Mesenchymal stem cell (in vitro differentiated cells and primary cell): ENCODE results near the gene RNF31.

ENCODE experiments used
- DNase-seq: peaks from one replicate; pipeline ENCODE4 v3.0.0-alpha.2; 2013
- H2AFZ ChIP-seq: one replicate; pipeline ENCODE4 v1.6.1; 2013; ENCODE audit warnings: low read depth, mild to moderate bottlenecking, control low read depth, inconsistent platforms, low read length, moderate library complexity
- H2AK5ac ChIP-seq: 2 replicates; pipeline ENCODE4 v1.6.1; 2013; ENCODE audit warnings: low read length, moderate library complexity, mild to moderate bottlenecking, inconsistent platforms; ENCODE audit not compliant: severe bottlenecking
- H2BK120ac ChIP-seq: one replicate; pipeline ENCODE4 v1.6.1; 2013; ENCODE audit warnings: low read depth, mild to moderate bottlenecking, inconsistent platforms, low read length, moderate library complexity
- H2BK12ac ChIP-seq, 2 experiments: one replicate each; pipeline ENCODE4 v1.6.1; 2013; ENCODE audit warnings: inconsistent platforms in 2 of 2, low read length in 2 of 2, mild to moderate bottlenecking in 2 of 2, moderate library complexity in 2 of 2, control low read depth in 1 of 2
- H2BK15ac ChIP-seq: one replicate; pipeline ENCODE4 v1.6.1; 2013; ENCODE audit warnings: mild to moderate bottlenecking, low read depth, inconsistent platforms; ENCODE audit not compliant: poor library complexity, severe bottlenecking
- H2BK5ac ChIP-seq: 2 replicates; pipeline ENCODE4 v1.6.1; 2013; ENCODE audit warnings: low read depth, mild to moderate bottlenecking, low read length, control low read depth, inconsistent platforms; ENCODE audit not compliant: poor library complexity, severe bottlenecking
- H3K14ac ChIP-seq, 2 experiments: one replicate each; pipeline ENCODE4 v1.6.1; 2013; ENCODE audit warnings: inconsistent platforms in 2 of 2, low read length in 2 of 2, control low read depth in 1 of 2, mild to moderate bottlenecking in 1 of 2, moderate library complexity in 1 of 2
- H3K18ac ChIP-seq, 2 experiments: one replicate each; pipeline ENCODE4 v1.6.1; 2013; ENCODE audit warnings: inconsistent platforms in 2 of 2, low read length in 2 of 2, control low read depth in 1 of 2, low read depth in 1 of 2, mild to moderate bottlenecking in 1 of 2
- H3K23ac ChIP-seq, 2 experiments: one replicate each; pipeline ENCODE4 v1.6.1; 2013; ENCODE audit warnings: inconsistent platforms in 2 of 2, low read length in 2 of 2, mild to moderate bottlenecking in 2 of 2, moderate library complexity in 2 of 2, control low read depth in 1 of 2
- H3K27ac ChIP-seq: 2 replicates; pipeline ENCODE4 v1.5.1; 2013; ENCODE audit warnings: mild to moderate bottlenecking, moderate library complexity, low read length, control low read depth, inconsistent platforms; ENCODE audit not compliant: poor library complexity, severe bottlenecking
- H3K27me3 ChIP-seq, 2 experiments: 2 replicates each; pipeline versions ENCODE4 v1.6.1 to v1.7.0; 2013; ENCODE audit warnings: low read length in 2 of 2, mild to moderate bottlenecking in 2 of 2, moderate library complexity in 2 of 2, control low read depth in 1 of 2, inconsistent platforms in 1 of 2; ENCODE audit not compliant: control insufficient read depth in 1 of 2, insufficient read depth in 1 of 2
- H3K36me3 ChIP-seq, 2 experiments: 2 replicates each; pipeline versions ENCODE4 v1.6.1 to v1.7.0; 2013; ENCODE audit warnings: low read length in 2 of 2, control low read depth in 1 of 2, inconsistent platforms in 1 of 2, low read depth in 1 of 2, mild to moderate bottlenecking in 1 of 2; ENCODE audit not compliant: insufficient read depth in 2 of 2, control insufficient read depth in 1 of 2
- H3K4ac ChIP-seq, 2 experiments: one replicate each; pipeline ENCODE4 v1.6.1; 2013; ENCODE audit warnings: inconsistent platforms in 2 of 2, low read length in 2 of 2, mild to moderate bottlenecking in 2 of 2, moderate library complexity in 2 of 2, control low read depth in 1 of 2, low read depth in 1 of 2
- H3K4me1 ChIP-seq: 2 replicates; pipeline ENCODE4 v1.6.1; 2013; ENCODE audit warnings: low read depth, low read length, control low read depth; ENCODE audit not compliant: control insufficient read depth, insufficient read depth
- H3K4me2 ChIP-seq: 2 replicates; pipeline ENCODE4 v1.6.1; 2013; ENCODE audit warnings: low read length, mild to moderate bottlenecking, inconsistent platforms; ENCODE audit not compliant: poor library complexity, severe bottlenecking
- H3K4me3 ChIP-seq, 2 experiments: 2 replicates each; pipeline versions ENCODE4 v1.5.1 to v1.7.0; 2013; ENCODE audit warnings: low read length in 2 of 2, mild to moderate bottlenecking in 2 of 2, control low read depth in 1 of 2, low read depth in 1 of 2; ENCODE audit not compliant: insufficient read depth in 1 of 2
- H3K79me1 ChIP-seq: replicated peaks from 2 replicates; pipeline ENCODE4 v1.6.1; 2013; ENCODE audit warnings: mild to moderate bottlenecking, control low read depth, low read length, inconsistent platforms; ENCODE audit not compliant: poor library complexity, severe bottlenecking
- H3K9ac ChIP-seq: 2 replicates; pipeline ENCODE4 v1.7.0; 2013; ENCODE audit warnings: mild to moderate bottlenecking, low read length, moderate library complexity
- H3K9me3 ChIP-seq: 2 replicates; pipeline ENCODE4 v1.7.0; 2013; ENCODE audit warnings: mild to moderate bottlenecking, low read length; ENCODE audit not compliant: control insufficient read depth
- H4K8ac ChIP-seq: one replicate; pipeline ENCODE4 v1.6.1; 2013; ENCODE audit warnings: inconsistent platforms, mild to moderate bottlenecking, low read length, moderate library complexity
- H4K91ac ChIP-seq: one replicate; pipeline ENCODE4 v1.6.1; 2013; ENCODE audit warnings: mild to moderate bottlenecking, low read length, inconsistent platforms
- WGBS: methylation state at CpG from one replicate; pipeline ENCODE4 v1.1.7; 2013; ENCODE audit warnings: mixed read lengths; 5-methylcytosine and 5-hydroxymethylcytosine counted together

The RNF31 gene

DNA sequence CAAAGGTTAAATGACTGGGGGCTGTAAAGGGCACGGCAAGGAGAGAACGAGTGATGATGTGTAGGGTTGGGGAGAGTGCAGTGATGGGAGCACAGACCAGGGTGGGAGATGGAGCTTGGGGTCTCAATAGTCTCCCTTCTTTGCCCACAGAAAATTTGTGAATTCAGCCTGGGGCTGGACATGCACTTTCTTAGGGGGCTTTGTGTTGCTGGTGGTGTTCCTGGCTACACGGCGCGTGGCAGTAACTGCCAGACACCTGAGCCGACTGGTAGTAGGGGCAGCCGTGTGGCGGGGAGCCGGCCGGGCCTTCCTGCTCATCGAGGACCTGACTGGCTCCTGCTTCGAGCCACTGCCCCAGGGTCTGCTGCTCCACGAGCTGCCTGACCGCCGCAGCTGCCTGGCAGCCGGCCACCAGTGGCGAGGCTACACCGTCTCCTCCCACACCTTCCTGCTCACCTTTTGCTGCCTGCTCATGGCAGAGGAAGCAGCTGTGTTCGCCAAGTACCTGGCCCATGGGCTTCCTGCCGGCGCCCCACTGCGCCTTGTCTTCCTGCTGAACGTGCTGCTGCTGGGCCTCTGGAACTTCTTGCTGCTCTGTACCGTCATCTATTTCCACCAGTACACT is 15.1 kb upstream of the RNF31 start:
- H3K4ac ChIP-seq: no peak overlapping the region
- no peak overlapping the region for H2BK15ac ChIP-seq
- H2BK120ac ChIP-seq: no peak overlapping the region
- H3K4me1 ChIP-seq: peaks cover 11% of the 10 kb centered on the region
- H2AK5ac ChIP-seq: no peak overlapping the region
- H3K36me3 ChIP-seq: peaks cover under 1 to 12% of the 10 kb centered on the region in 2 experiments
- no peak overlapping the region for H3K4me2 ChIP-seq
- no peak overlapping the region for H4K91ac ChIP-seq
- H3K4me3 ChIP-seq: no peak overlapping the region
- H4K8ac ChIP-seq: peak overlapping the region; percentile 36
- no peak overlapping the region for H2BK5ac ChIP-seq
- H3K79me1 ChIP-seq: peaks cover 9% of the 10 kb centered on the region
- no peak overlapping the region for H2BK12ac ChIP-seq
- no peak overlapping the region for H3K23ac ChIP-seq
- H3K9me3 ChIP-seq: no peaks in the 10 kb centered on the region
- H3K18ac ChIP-seq: no peak overlapping the region
- H3K14ac ChIP-seq: no peak overlapping the region
- WGBS: 88% methylated on average over 24 of the region's 24 CpGs
- H3K9ac ChIP-seq: no peak overlapping the region
- no peak overlapping the region for H2AFZ ChIP-seq
- no peak for DNase-seq
- no peaks in the 10 kb centered on the region for H3K27me3 ChIP-seq
- no peak overlapping the region for H3K27ac ChIP-seq

DNA sequence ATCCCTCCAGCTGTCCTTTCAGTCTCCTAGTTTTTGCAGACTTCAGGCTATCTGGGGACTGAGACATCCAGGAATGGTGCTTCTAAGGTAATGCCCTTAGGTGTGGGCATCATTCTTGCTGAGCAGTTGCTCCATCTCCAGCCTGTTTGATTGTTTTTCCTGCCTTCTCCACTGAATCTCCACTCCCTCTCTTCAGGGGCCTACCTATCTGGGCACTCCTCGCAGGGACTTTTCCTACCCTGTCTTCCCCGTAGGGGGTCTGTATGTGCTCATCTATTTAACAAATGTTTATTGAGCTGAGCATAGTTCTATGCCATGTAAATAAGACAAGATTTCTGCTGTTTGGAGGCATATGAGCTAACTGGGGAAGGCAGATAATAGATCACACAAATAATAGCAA is 14.3 kb upstream of the RNF31 start:
- peaks cover 8 to 18% of the 10 kb centered on the region in 2 experiments for H3K36me3 ChIP-seq
- H2BK12ac ChIP-seq: no peak overlapping the region
- no peak overlapping the region for H3K4me2 ChIP-seq
- no peak overlapping the region for H3K23ac ChIP-seq
- DNase-seq: no peak
- H2AFZ ChIP-seq: no peak overlapping the region
- H3K27ac ChIP-seq: no peak overlapping the region
- H2BK15ac ChIP-seq: no peak overlapping the region
- WGBS: 100% methylated on average over 1 of the region's 2 CpGs
- no peak overlapping the region for H3K4me3 ChIP-seq
- no peak overlapping the region for H4K91ac ChIP-seq
- H3K27me3 ChIP-seq: no peaks in the 10 kb centered on the region
- no peak overlapping the region for H3K14ac ChIP-seq
- no peak overlapping the region for H4K8ac ChIP-seq
- H3K9me3 ChIP-seq: no peaks in the 10 kb centered on the region
- H3K4ac ChIP-seq: no peak overlapping the region
- H3K79me1 ChIP-seq: peaks cover 13% of the 10 kb centered on the region
- no peak overlapping the region for H2AK5ac ChIP-seq
- no peak overlapping the region for H3K9ac ChIP-seq
- H2BK5ac ChIP-seq: no peak overlapping the region
- no peak overlapping the region for H3K18ac ChIP-seq
- H2BK120ac ChIP-seq: no peak overlapping the region
- peaks cover 13% of the 10 kb centered on the region for H3K4me1 ChIP-seq

DNA sequence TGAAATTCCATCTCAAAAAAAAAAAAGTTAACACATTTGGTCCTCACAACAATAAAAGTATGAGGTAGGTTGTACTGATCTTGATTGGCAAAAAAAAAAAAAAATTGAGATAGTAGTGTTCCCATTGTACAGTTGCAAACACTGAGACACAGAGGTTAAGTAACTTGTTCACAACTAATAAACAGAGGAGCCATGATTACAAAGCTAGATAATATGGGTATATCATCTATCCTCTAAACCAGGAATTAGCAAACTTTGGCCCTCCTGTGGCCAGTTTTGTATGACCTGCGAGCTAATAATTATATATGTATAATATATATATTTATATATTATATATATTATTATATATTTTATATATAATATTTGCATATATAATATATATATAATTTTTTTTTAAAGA is 13.6 kb upstream of the RNF31 start:
- Histone ChIP-seq H2AK5ac (no peak overlapping the region), H3K4me2 (no peak overlapping the region), H2BK120ac (no peak overlapping the region), H3K79me1 (peaks cover 18% of the 10 kb centered on the region), H3K27me3 (no peaks in the 10 kb centered on the region), H4K8ac (no peak overlapping the region), H3K23ac (no peak overlapping the region), H3K14ac (no peak overlapping the region), H2BK5ac (no peak overlapping the region), H3K4ac (no peak overlapping the region), H2BK15ac (no peak overlapping the region), H2AFZ (no peak overlapping the region), H3K4me3 (no peak overlapping the region), H3K27ac (no peak overlapping the region), H3K36me3 (peaks cover 16 to 25% of the 10 kb centered on the region in 2 experiments), H3K4me1 (peaks cover 13% of the 10 kb centered on the region), H3K18ac (no peak overlapping the region), H4K91ac (no peak overlapping the region), H3K9me3 (no peaks in the 10 kb centered on the region), H2BK12ac (no peak overlapping the region), H3K9ac (no peak overlapping the region)
- no peak for DNase-seq
- WGBS: no CpG with 5 or more reads among the region's 1 CpG

DNA sequence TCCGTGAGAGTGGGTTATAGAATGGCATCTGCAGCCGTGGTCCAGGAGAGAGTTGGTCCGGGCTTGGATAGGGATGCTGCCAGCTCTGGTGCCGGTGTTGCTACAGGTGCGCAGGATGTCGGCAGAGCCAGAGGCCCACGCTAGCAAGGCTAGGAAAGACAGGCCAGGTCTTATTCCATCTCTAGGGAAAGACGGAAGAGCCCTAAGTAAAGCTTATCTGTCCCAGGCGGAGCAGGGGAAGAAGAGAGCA is 11.8 kb upstream of the RNF31 start:
- no peak overlapping the region for H2BK120ac ChIP-seq
- H3K79me1 ChIP-seq: peaks cover 26% of the 10 kb centered on the region
- H3K4ac ChIP-seq: no peak overlapping the region
- H2BK5ac ChIP-seq: no peak overlapping the region
- peak overlapping the region; percentile 4 for H3K27ac ChIP-seq
- no peak overlapping the region for H2AK5ac ChIP-seq
- no peak overlapping the region for H3K14ac ChIP-seq
- H2BK12ac ChIP-seq: peak overlapping the region in 1 of 2 experiments; percentile 81
- peak overlapping the region; percentile 38 to 46 for H3K18ac ChIP-seq
- peak overlapping the region; percentile 81 to 91 for H3K4me3 ChIP-seq
- peak overlapping the region; percentile 68 for H3K9ac ChIP-seq
- peaks cover 19% of the 10 kb centered on the region for H3K4me1 ChIP-seq
- H4K91ac ChIP-seq: no peak overlapping the region
- H3K36me3 ChIP-seq: peaks cover 27 to 34% of the 10 kb centered on the region in 2 experiments
- no peak overlapping the region for H2BK15ac ChIP-seq
- no peak for DNase-seq
- H3K9me3 ChIP-seq: no peaks in the 10 kb centered on the region
- peak overlapping the region; percentile 86 for H2AFZ ChIP-seq
- H3K4me2 ChIP-seq: peak overlapping the region; percentile 76
- no peaks in the 10 kb centered on the region for H3K27me3 ChIP-seq
- WGBS: 33% methylated on average over 9 of the region's 9 CpGs
- no peak overlapping the region for H3K23ac ChIP-seq
- H4K8ac ChIP-seq: peak overlapping the region; percentile 43
